ENCODE measurements around the gene CEP131. TPM values are rescaled to one million over a fixed set of nuclear protein-coding genes. Genes with fewer than 3 reads are reported as not detected.
A peak's percentile ranks its signal among the peaks of the same experiment; 100 is the strongest.

The CEP131 gene
- total RNA-seq, 1 donor from 2014 or later: 26.8 TPM

GRCh38 chr17:81239714-81240555 is 17.2 kb upstream of the CEP131 start:
- Mint-ChIP-seq H3K9me3 (no peaks in the 10 kb centered on the region), H3K4me3 (peak overlapping the region; percentile 94), H3K36me3 (no peaks in the 10 kb centered on the region), H3K4me1 (ENCODE audit: unreplicated experiment) (peaks cover 15% of the 10 kb centered on the region), H3K27me3 (no peaks in the 10 kb centered on the region), H3K27ac (peak overlapping the region; percentile 71)
- TF ChIP-seq CTCF (conservative IDR thresholded peaks at IDR 0.05): no peak
- no peak for DNase-seq (ENCODE audit: extremely low spot score, unreplicated experiment)

- Mint-ChIP-seq H3K27me3 (no peaks in the 10 kb centered on the region), H3K27ac (peak within 1 kb of the TSS; percentile 93), H3K4me3 (peak within 1 kb of the TSS; percentile 97), H3K36me3 (no peaks in the 10 kb centered on the region), H3K4me1 (ENCODE audit: unreplicated experiment) (peaks cover 19% of the 10 kb centered on the region), H3K9me3 (no peaks in the 10 kb centered on the region)
- DNase-seq (ENCODE audit: extremely low spot score, unreplicated experiment): peak; percentile 93
- TF ChIP-seq CTCF (conservative IDR thresholded peaks at IDR 0.05): no peak
Observed at GRCh38 chr17:81238815-81239713, 16.3 kb upstream of the CEP131 start, which contains the start of the genes NDUFAF8 and TEPSIN. NDUFAF8 (plus strand) TSS chr17:81239318; CDS start chr17:81239364, 46 bp downstream. TEPSIN (minus strand) TSS chr17:81239055; CDS start chr17:81239033, 22 bp downstream.

- no peaks in the 10 kb centered on the region for H3K36me3 Mint-ChIP-seq
Observed at GRCh38 chr17:81238490-81238814, 15.7 kb upstream of the CEP131 start.

GRCh38 chr17:81237591-81238489 is 15.1 kb upstream of the CEP131 start:
- Mint-ChIP-seq H3K36me3 (no peaks in the 10 kb centered on the region), H3K27me3 (no peaks in the 10 kb centered on the region), H3K27ac (peak overlapping the region; percentile 36), H3K9me3 (no peaks in the 10 kb centered on the region), H3K4me1 (ENCODE audit: unreplicated experiment) (peaks cover 19% of the 10 kb centered on the region), H3K4me3 (peak overlapping the region; percentile 97)
- no peak for TF ChIP-seq CTCF (conservative IDR thresholded peaks at IDR 0.05)
- no peak for DNase-seq (ENCODE audit: extremely low spot score, unreplicated experiment)

More at GRCh38 chr17:81238490-81238814, 15.7 kb upstream of the CEP131 start:
- Mint-ChIP-seq H3K9me3 (no peaks in the 10 kb centered on the region), H3K27me3 (no peaks in the 10 kb centered on the region), H3K27ac (no peak overlapping the region), H3K4me3 (peak overlapping the region; percentile 97), H3K4me1 (ENCODE audit: unreplicated experiment) (peaks cover 19% of the 10 kb centered on the region)
- DNase-seq (ENCODE audit: extremely low spot score, unreplicated experiment): no peak
- no peak for TF ChIP-seq CTCF (conservative IDR thresholded peaks at IDR 0.05)

- peaks cover 19% of the 10 kb centered on the region for H3K4me1 Mint-ChIP-seq (ENCODE audit: unreplicated experiment)
- no peak for DNase-seq (ENCODE audit: extremely low spot score, unreplicated experiment)
- H3K36me3 Mint-ChIP-seq: no peaks in the 10 kb centered on the region
- no peaks in the 10 kb centered on the region for H3K9me3 Mint-ChIP-seq
- H3K4me3 Mint-ChIP-seq: no peak overlapping the region
- TF ChIP-seq CTCF (conservative IDR thresholded peaks at IDR 0.05): no peak
- H3K27me3 Mint-ChIP-seq: no peaks in the 10 kb centered on the region
- no peak overlapping the region for H3K27ac Mint-ChIP-seq
Observed at GRCh38 chr17:81236784-81237183, 14.0 kb upstream of the CEP131 start.

Data from type B pancreatic cell (in vitro differentiated cells).